ENCODE results near the gene CYP2C8.
"Not testable (repeated sequence)": the region's sequence is repeated elsewhere in the genome, so short reads cannot be mapped to it uniquely, and the experiment has no call there.

Gene CYP2C8

DNA sequence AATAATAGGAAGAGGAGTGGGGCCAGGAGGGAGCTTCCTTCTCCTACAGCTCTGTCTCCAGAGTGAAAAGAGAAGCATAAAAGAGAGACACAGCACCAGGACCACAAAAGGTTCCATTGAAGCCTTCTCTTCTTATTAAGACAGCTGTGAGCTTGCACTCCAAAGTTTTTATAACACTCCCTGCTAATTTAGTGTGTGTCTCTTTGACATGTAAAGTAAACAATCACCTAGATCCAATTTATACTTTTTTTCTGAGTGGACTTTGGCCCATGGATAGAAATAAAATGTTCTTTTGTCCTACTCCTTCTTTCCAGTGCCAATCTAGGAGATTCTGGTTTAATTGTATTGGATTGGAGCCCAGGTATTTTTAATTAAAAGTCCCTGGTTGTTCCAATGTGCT is at the start of gene CYP2C8:
CYP2C8 (minus strand) TSS at position 212 of the 400 bp plus-strand sequence; CDS start at position 117, 95 bp downstream.
- no peak for DNase-seq

DNA sequence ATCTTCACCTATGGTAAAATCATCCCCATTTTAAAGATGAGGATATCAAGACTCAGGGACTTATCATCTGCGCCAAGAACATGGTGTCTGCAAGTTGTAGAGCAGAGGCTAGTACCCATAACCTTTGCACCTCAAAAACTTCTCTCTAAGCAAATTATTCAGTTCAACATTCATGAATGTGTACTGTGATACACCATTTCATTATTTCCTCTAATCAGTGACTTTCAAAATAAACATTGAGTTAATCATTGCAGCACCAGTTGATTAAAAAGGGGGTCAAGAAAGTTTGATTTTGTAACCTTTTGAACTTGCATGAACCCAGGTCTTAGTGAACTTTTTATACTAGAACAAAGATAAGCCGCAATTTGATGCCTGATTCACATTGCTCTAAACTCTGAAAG is 47.6 kb upstream of the CYP2C8 start:
- DNase-seq: no peak

DNA sequence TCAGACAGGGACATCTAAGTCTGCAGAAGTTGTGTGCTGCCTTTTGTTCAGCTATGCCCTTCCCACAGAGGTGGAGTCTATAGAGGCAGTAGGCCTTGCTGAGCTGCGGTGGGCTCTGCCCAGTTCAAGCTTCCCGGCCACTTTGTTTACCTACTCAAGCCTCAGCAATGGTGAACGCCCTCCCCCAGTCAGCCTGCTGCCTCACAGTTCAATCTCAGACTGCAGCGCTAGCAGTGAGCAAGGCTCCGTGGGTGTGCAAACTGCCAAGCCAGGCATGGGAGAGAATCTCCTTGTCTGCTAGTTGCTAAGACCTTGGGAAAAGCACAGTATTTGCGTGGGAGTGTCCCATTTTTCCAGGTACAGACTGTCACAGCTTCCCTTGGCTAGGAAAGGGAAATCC is 41.5 kb upstream of the CYP2C8 start:
- not testable (repeated sequence) for DNase-seq

DNA sequence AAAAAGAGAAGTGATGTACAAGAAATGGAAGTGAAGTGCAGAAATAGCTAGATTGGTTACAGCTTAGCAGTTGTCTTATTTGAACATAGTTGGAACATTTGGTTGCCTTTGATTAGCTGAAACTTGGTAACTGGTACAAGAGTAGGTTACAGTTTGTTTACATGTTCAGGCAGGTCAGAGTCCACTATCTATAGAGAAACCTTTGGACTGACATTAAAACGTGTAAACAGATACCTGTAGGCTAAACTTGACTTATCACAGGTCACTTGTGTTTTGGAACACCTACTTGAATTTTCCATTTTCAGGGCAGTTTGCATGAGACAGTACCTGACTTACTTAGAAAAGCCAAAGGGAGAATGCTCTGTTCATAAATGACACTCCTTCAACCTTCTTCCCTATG is 28.5 kb upstream of the CYP2C8 start:
- DNase-seq: no peak

DNA sequence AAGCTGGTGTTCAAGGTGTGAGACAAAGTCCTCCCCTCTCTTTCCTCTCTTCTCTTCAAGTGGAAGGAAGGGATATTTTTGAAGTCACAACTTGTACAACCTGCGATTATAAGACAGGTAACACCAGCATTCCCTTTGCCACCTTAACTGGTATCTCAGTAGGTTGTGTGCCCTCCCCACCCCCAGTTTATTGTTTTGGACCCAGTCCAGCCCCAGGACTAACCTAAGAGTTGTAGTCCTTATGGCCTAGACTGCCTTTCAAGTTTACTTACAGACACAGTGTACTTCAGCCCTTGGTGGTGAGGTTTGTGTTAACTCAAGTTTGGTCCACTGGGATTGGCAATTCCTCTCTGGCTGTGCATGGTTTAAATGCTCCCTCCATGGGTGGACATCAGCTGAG is 26.8 kb upstream of the CYP2C8 start:
- no peak for DNase-seq

DNA sequence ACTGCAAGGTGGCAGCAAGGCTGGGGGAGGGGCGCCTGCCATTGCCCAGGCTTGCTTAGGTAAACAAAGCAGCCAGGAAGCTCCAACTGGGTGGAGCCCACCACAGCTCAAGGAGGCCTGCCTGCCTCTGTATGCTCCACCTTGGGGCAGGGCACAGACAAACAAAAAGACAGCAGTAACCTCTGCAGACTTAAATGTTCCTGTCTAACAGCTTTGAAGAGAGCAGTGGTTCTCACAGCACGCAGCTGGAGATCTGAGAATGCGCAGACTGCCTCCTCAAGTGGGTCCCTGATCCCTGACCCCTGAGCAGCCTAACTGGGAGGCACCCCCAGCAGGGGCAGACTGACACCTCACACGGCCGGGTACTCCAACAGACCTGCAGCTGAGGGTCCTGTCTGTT is 10.3 kb upstream of the CYP2C8 start:
- not testable (repeated sequence) for DNase-seq

DNA sequence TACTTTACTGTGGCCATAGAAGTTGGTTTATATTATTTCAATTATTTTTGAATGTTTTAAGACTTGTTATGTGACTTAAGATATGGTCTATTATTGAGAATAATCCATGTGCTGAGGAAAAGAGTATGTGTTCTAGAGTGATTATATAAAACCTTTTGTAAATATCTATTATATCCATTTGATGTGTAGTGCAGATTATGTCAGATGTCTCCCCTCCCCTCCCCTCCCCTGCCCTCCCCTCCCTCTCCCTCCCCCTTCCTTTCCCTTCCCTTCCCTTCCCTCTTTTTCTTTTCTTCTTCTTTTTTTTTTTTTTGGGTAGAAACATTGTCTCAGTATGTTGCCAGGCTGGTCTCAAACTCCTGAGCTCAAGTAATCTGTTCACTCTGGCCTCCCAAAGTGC is 8.3 kb upstream of the CYP2C8 start:
- DNase-seq: no peak

DNA sequence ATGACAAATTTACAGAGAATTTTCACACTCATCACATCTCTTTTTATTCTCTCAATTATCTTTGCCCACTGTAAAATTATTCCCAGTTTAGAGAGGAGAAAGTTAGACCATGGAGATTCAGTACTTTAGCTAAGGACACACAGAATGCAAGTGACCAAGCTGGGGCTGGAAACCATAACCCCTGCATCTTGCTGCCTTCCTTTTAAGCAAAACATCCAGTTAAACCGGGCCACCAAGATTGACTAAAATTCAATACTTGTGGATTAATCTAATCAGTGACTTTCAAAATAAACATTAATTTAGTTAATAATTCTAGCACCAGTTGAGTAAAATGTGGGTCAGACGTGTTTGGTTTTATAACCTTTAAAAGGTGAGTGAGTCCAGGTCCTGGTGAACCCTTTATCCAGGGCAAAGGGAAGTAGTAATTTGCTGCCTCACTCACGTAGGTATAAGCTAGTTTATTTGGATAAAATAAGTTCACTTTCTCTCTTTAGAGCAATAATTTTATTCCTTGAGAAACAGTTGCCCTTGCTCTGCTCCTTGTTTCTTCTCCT is 1.9 kb upstream of the CYP2C8 start:
- DNase-seq: no peak

DNA sequence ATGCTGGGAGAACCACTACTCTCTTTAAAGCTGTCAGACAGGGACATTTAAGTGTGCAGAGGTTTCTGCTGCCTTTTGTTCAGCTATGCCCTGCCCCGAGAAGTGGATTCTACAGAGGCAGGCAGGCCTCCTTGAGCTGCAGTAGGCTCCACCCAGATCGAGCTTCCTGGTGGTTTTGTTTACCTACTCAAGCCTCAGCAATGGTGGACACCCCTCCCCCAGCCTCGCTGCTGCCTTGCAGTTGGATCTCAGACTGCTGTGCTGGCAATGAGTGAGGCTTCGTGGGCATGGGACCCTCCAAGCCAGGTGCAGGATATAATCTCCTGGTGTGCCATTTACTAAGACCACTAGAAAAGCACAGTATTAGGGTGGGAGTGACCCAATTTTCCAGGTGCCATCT is 5.2 kb downstream of the CYP2C8 start:
- not testable (repeated sequence) for DNase-seq

DNA sequence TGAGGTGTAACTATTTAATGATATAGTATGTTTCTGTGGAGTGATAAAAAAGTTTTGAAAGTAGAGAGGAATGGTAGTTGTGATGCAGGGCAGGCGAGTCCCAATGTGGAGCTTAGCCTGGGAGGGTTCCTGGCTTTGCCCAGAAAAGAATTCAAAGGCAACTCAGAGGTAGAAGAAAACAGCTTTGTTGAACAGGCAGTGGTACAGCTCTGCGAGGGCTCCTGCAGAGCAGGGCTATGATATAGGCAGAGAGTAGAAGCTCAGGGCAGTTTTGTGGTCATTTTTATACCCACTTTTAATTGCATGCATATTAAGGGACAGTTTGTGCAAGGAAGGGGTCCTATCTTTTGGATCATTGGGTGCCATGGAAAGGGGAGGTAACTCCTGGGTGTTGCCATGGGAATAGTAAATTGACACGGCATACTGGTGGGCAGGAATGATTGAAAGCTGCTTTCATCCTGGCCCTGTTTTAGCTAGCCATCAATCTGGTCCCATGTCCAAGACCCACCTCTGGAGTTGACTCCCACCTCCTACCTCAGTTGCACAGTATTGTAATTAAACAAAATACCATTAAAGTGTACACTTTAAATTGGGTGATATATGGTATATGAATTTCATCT is 12.4 kb downstream of the CYP2C8 start:
- no peak for DNase-seq

DNA sequence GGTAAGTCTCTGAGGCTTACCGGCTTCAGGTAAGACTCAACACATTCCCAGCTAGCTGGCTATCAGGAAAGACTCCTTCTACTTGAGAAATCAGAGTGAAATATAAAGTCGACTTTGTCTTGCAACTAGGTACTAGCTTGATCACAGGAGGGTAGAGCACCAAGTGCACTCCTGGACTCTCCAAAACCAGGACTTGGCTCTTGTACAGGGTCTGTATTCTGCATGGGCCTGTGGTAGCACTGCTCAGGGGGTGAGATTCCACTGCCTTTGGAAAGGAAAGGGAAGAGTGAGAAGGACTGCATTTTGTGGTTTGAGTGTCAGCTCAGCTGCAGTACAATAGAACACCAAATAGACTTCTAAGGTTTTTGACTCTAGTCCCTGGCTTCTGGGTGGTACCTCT is 19.4 kb downstream of the CYP2C8 start:
- no peak for DNase-seq

DNA sequence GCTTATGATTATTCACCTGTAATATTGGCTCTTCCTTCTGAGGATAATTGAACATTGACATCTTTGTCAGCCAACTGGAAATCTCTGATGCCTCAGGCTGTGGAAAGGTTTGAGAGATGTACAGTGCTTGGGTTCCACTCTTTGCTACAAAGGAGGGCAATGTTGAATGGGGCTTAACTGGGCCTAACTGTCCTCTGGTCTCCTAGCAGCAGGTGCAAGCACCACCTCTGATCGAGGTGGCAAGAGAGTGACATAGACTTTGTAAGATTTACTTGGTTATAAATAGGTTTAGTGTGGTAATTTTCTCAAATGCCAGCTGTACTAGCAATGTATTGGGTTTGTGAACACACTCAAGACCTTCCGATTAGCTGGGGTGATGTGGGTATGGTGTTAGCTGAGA is 21.1 kb downstream of the CYP2C8 start:
- no peak for DNase-seq

DNA sequence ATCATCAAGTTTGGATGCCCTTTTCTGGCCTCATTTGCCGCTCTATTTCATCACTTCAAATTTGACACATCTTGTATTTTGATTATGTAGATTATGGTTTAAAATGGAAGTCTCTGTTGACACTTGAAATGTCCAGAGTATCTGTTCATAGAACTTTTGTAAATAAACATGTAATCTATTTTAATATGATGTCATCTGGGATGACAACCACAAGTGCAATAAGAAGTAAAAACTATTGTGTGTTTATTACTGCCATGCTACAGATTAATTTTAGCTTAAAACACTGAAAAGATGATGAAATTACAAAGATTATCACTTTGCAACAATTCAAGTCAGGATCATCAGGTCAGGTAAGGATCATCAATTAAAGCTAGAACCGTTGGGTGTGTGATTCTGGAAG is 30.0 kb downstream of the CYP2C8 start:
- DNase-seq: no peak

DNA sequence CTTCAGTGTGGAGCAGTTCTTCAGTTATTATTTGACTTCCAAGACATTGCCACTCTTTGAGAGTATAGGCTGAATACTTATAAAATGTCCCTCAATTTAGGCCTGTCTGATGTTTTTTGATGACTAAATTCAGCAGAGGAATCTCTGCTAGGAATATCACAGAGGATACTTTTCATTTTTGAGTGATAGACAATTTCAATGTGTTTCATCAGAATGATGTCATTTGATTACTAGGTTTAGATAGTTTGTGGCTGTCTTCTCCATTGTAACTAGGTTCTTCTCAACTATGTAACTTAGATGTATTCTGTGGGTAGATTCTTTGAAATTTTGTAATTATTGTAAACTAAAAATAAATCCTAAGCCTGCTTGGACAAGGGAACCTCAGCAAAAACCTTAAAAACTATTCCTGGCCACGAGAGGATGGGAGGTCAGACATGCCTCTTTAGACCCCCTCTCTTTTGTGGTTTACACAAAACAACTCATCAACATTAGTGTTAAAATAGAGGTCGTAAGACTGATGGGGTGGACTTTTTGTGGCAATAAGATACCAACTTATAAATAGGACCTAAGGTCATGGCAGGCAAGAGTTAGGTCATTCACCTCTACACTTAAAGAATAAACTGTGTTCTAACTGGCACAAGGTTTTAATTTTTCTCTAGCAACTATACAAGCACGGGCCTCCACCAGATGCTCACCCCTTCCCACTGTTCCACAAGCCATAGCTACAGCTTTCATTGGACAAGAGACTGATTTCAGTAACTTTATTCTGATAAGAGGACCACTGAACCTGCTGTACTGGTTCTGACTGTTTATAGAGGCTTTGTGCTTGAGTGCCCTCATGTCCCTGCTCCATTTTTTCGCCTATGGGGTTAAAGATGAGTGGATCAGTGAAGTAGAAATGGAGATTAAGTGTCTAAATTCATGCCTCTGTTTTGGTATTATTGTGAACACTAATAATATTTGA is 33.7 kb downstream of the CYP2C8 start:
- DNase-seq: no peak

DNA sequence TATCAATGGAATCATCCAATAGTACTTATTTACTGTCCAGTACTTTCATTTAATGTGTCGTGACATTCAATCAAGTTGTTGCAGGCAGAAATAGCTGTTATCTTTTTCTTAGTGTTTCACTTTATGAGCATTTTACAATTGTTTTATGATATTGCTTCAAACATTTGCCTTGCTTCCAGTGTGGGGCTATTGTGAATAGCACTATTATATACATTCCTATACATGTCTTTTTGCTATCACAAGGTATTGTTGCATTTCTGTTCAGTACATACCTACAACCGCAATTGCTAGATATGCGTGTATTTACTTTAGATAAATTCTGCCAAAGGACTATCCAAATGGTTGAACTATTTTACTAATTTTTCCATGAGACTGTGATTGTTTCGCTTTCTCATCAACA is 34.9 kb downstream of the CYP2C8 start:
- no peak for DNase-seq

DNA sequence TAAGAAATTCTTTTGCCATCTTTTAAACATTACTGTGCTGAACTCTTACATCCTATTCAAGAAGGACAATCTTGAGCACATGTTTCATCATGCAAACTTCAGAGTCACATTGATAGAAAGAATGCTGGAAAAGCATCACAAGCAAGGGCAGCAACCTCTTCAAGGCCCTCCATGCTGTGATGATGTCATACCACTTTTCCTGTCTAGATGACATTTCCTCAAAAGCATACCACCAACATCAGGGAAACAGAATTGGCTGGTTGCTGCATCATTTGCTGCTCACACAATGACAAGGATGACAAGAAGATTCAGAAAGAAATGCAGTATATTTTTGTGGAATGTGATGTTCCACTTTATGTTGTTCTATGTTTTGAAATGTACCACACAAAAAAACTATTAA is 37.6 kb downstream of the CYP2C8 start:
- DNase-seq: no peak

DNA sequence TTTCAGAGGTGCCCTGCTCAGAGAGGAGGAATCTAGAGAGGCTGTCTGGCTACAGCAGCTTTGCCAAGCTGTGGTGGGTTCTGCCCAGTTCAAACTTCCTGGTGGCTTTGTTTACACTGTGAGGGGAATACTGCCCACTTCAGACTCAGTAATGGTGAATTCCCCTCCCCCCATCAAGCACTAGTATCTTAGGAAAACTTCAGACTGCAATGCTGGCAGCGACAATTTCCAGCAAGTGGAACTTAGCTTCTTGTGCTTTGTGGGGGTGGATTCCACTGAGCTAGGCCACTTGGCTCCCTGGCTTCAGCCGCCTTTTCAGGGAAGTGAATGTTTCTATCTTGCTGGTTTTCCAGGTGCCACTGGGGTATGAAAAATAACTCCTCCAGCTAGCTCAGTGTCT is 42.8 kb downstream of the CYP2C8 start:
- DNase-seq: no peak

DNA sequence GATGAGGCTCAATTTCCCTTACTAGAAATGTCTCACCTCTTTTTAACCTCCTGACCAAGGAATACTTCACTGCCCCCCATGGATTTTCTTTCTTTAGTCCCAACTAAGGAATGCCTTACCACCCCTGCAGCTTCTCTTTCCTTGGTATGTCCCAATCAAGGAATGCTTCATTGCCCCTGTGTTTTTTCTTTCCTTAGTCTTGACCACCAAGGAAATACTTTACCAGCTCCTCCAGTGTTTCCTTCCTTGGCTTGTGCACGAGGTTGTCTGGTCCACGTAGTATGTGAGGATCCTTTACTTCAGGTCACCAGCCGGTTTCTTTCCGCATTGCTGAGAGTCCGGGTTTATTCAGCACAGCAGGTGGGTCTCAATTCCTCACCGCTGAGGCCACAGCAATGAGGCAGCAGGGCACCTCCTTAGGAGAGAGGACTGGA is 71.5 kb downstream of the CYP2C8 start:
- DNase-seq: no peak

DNA sequence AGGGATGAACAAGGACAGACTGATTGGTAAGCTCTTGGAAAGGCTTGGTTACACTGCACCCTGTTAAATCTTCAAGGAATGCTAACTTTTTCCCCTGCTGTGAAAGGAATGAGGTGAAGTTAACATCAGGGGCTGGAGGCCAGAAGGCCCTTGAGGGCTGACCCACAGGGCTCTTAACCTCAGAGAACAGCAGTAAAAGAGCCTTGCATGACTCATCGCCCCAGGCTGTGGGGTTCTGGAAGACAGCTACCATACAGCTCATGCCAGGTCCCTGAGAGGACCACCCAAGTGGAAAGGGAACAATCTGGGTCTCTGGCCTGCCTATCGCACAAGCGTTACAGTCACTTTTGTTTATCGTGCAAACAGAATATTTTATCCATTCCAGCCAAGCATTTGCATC is 76.5 kb downstream of the CYP2C8 start:
- no peak for DNase-seq

DNA sequence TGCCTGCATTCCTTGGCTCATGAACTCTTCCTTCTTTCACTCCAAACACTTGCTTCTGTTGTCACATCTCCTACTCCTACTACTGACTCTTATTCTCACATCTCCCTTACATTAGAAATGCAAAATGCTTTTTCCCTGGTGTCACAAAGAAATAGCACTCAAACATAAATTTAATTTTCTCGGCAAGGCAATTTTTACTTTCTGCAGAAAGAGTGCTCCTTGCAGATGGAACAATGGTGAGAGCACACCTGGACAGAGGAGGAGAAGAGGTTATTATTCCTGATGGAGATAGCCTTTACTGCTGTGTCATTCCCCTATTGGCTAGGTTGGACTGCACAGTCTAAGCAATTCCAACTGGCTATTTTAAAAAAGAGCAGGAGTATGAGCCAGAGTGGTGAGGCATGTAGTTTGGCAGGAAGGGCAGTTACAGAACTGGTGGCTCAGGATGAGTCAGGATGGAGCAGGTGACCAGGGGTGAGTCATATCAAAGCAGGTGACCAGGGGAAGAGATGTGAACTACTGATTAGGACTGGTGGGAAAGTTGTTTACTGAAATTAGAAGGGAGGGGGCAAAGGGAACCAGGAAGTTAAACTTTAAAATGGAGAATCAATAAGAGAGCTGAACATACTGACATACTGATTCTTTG is 77.9 kb downstream of the CYP2C8 start:
- DNase-seq: no peak

DNA sequence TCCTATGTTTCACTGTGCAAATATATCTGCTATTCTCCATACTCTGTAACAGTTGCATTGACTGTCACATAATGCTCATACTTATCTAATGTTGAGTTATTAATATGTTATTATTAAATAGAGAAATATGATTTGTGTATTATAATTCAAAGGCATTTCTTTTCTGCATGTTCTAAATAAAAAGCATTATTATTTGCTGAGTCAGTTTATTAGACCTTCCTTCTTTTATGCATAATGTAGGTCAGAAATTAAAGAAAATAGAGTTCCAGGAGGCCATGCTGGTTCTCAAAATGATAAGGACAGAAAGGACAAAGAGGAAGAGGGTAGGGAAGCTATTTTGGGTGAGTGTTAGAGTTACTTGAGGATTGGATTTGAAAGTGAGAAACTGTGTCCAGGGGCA is 80.1 kb downstream of the CYP2C8 start:
- DNase-seq: no peak
